Measurements from ENCODE around the gene COA4.

COA4 gene

GRCh38 chr11:73866095-73866579 lies 10.5 kb downstream of the COA4 start:
- DNase-seq (ENCODE audit: low read depth in 2 of 2): no peak

- DNase-seq (ENCODE audit: low read depth in 2 of 2): no peak
These were observed 13.7 kb downstream of the COA4 start for GRCh38 chr11:73862986-73863385.

DNA sequence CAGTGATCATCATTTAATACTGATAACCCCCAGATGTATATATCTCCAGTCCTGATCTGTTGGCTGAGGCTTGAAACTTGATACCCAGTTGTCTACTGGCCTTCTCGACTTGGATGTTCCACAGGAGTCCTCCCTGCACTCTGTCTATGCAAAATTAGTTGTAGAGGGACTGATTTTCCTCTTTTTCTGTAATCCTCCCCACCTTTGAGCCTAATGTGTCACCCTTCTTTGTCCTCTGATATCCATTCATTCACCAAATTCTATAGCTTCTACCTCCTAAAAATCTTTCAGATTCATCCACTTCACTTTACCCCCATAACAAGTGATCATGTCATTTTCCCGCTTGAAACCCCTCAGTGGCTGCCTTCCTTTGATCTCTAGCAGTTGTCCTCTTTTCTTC lies 16.4 kb downstream of the COA4 start:
- no peak for DNase-seq (ENCODE audit: low read depth in 2 of 2)

DNA sequence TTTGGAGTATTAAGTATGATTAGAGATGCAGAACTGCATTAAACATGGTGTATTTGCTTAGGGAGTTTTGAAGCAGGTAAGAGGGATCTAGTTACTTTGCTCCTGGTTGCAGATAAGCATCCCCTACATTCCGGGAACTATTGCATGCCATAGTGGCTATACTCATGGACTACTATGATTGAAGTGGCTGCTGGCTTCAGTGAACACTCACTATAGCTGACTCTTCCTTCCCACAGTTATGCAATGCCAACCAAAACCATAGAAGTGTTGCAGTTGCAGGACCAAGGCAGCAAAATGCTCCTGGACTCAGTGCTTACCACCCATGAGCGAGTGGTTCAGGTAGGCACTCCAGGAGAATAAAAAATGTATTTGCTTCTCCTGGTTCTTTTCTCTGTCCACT lies 17.0 kb downstream of the COA4 start:
- no peak for DNase-seq (ENCODE audit: low read depth in 2 of 2)

GRCh38 chr11:73856031-73856567 lies 20.5 kb downstream of the COA4 start:
- DNase-seq (ENCODE audit: low read depth in 2 of 2): no peak

DNA sequence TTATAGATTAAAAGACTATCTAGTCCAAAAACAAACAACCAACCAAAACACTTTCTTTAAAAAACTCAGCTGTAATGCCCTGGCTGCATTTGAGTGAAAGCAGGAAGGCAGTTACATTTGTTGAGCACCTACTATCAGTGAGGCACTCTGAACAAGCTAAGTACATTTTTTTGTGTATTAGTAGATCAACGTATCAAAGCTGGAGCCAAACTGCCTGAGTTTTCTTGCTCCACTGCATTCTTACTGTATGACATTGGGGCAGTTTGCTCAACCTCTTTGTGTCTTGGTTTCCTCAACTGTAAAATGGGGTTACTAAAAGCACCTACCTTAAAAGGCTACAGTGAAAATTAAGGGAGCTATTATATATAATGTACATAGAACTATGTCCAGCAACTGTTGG lies 22.0 kb downstream of the COA4 start:
- DNase-seq (ENCODE audit: low read depth in 2 of 2): no peak

- DNase-seq (ENCODE audit: low read depth in 2 of 2): no peak
These were observed 24.6 kb downstream of the COA4 start for GRCh38 chr11:73852049-73852448.

GRCh38 chr11:73851046-73851764 lies 25.4 kb downstream of the COA4 start:
- no peak for DNase-seq (ENCODE audit: low read depth in 2 of 2)

DNA sequence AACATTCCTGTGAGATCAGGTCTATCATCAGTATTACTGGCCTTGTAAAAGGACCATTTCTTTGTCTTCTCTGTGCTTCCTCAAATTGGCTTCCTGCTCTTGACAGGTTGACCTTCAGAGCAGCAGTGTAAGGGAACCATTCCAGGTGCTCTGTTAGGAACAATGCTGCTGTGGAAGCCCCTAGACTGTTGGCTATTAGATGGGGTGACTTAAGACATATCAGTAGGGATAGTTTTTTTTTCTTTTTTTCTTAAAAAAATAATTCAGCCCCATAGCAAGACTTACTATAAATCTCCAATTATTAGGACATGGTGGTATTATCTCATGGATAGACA lies 37.6 kb downstream of the COA4 start:
- no peak for DNase-seq (ENCODE audit: low read depth in 2 of 2)

DNA sequence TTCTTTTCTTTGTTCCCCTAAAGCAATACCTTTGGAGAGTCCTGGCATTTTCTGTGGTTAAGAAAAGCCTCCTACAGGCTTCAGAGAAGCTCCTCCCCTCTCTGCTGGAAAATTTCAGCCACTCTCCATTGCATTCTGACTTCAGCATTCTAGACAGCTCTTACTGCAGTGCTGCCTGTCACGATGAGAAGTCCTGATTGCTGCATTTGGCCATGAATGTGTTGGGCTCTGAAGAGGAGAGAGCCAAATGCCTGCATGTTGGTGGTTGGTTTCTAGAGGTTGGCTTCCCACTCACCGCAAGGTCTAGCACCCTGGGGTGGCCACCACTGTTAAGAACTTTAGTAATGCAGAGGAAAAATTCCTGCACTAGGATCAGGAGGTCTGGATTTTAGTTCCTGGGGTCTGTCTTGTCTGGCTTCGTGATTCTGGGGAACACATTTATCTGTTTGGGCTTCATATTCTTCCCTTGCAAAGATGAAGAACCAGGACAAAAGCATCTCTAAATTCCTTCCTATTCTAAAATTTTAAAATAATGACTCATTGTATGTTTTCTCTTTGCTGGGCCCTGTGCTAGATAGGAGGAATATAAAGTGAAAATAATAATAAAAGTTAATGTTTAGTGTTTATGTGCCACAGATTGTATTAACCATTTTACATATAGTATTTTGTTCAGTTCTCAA lies 38.1 kb downstream of the COA4 start:
- DNase-seq (ENCODE audit: low read depth in 2 of 2): no peak

- no peak for DNase-seq (ENCODE audit: low read depth in 2 of 2)
These were observed 43.6 kb downstream of the COA4 start for GRCh38 chr11:73833067-73833466.

- DNase-seq (ENCODE audit: low read depth in 2 of 2): no peak
These were observed 46.4 kb downstream of the COA4 start for GRCh38 chr11:73830261-73830660.

All from stimulated activated CD8-positive, alpha-beta memory T cell treated with anti-CD3 and anti-CD28 coated beads, Interleukin-2, amount 100 ng/mL, for 48 hours (primary cell).